Tibial artery (tissue), 4 donors: ENCODE data around the gene CA10.

Source experiments
- DNase-seq, 2 donors: peaks; one replicate each; pipeline ENCODE4 v3.0.0-alpha.2; 2019
- H3K27ac ChIP-seq, 2 donors: fragments of 200-600 bp; sonication (generic) in 1 of 2; 1 replicate in 1 of 2; 2 replicates in 1 of 2; pipeline ENCODE4 v1.5.1; 2018 to 2019; ENCODE audit warnings: mild to moderate bottlenecking in 1 of 2
- H3K27me3 ChIP-seq, 2 donors: fragments of 200-600 bp; sonication (generic) in 1 of 2; one replicate each; pipeline versions ENCODE4 v1.5.1 to v1.6.0; 2016 to 2019
- H3K36me3 ChIP-seq, 3 donors: fragments of 200-600 bp; sonication (generic) in 2 of 3; one replicate each; pipeline ENCODE4 v1.5.1; 2016 to 2019; ENCODE audit warnings: mild to moderate bottlenecking in 2 of 3
- H3K4me1 ChIP-seq, 4 donors: fragments of 200-600 bp; sonication (generic) in 2 of 4; 1 replicate in 3 of 4; 2 replicates in 1 of 4; pipeline ENCODE4 v1.5.1; 2016 to 2019
- H3K4me3 ChIP-seq, 2 donors: fragments of 200-600 bp; sonication (generic) in 1 of 2; 1 replicate in 1 of 2; 2 replicates in 1 of 2; pipeline ENCODE4 v1.5.1; 2018 to 2019; ENCODE audit warnings: mild to moderate bottlenecking in 2 of 2
- H3K9me3 ChIP-seq, 3 donors: fragments of 200-600 bp; sonication (generic) in 1 of 3; one replicate each; pipeline ENCODE4 v1.5.1; 2016 to 2019
- CTCF ChIP-seq, 2 experiments: fragments of 200-600 bp in 1 of 2; fragments of 450-650 bp in 1 of 2; IDR thresholded peaks; one replicate each; pipeline ENCODE4 v1.5.1; 2017 to 2019; ENCODE audit warnings: antibody characterized with exemption in 2 of 2, mild to moderate bottlenecking in 1 of 2, moderate library complexity in 1 of 2
- intact Hi-C: fragments of 100-400 bp; cut with DNase I; formaldehyde crosslinking; loops from one replicate; pipeline ENCODE4 v1.15.0; 2023; ENCODE audit warnings: low total_unique reads

The CA10 gene

GRCh38 chr17:51685287-51685909 is 473.1 kb downstream of the CA10 start:
- no peaks in the 10 kb centered on the region for H3K27me3 ChIP-seq
- intact Hi-C loops, result no loop called here
- no peak for TF ChIP-seq CTCF (IDR thresholded peaks at IDR 0.05)
- H3K4me1 ChIP-seq, result no peaks in the 10 kb centered on the region
- DNase-seq, result no peak
- no peak overlapping the region for H3K27ac ChIP-seq
- H3K9me3 ChIP-seq, result no peaks in the 10 kb centered on the region
- no peak overlapping the region for H3K4me3 ChIP-seq
- H3K36me3 ChIP-seq, result no peaks in the 10 kb centered on the region

DNA sequence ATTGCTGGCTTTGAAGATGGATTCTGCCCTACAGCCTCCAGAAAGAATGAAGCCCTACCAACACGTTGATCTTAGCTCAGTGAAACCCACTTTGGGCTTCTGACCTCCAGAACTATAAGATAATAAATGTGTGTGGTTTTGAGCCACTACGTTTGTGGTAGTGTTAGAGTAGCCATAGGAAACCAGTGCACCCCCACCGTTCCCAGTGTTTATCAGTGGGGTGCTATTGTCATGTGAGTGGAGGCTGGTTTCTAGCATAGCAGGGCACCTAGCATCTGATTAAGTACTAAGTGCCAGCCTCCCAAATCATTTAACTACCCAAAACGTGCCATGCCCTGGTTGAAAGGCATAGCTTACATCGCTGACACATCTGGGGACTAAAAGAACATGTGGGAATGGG is 474.3 kb downstream of the CA10 start:
- Histone ChIP-seq H3K27me3 (no peaks in the 10 kb centered on the region), H3K4me1 (no peaks in the 10 kb centered on the region), H3K4me3 (no peak overlapping the region), H3K9me3 (no peaks in the 10 kb centered on the region), H3K27ac (no peak overlapping the region), H3K36me3 (no peaks in the 10 kb centered on the region)
- no peak for DNase-seq
- intact Hi-C loops, result no loop called here
- TF ChIP-seq CTCF (IDR thresholded peaks at IDR 0.05), result no peak

- no peaks in the 10 kb centered on the region for H3K27me3 ChIP-seq
- H3K36me3 ChIP-seq, result no peaks in the 10 kb centered on the region
- DNase-seq, result no peak
- intact Hi-C loops, result no loop called here
- TF ChIP-seq CTCF (IDR thresholded peaks at IDR 0.05), result no peak
- H3K9me3 ChIP-seq, result no peaks in the 10 kb centered on the region
- no peak overlapping the region for H3K4me3 ChIP-seq
- H3K27ac ChIP-seq, result no peak overlapping the region
- no peaks in the 10 kb centered on the region for H3K4me1 ChIP-seq
Measured at GRCh38 chr17:51683291-51683690, 475.2 kb downstream of the CA10 start.

DNA sequence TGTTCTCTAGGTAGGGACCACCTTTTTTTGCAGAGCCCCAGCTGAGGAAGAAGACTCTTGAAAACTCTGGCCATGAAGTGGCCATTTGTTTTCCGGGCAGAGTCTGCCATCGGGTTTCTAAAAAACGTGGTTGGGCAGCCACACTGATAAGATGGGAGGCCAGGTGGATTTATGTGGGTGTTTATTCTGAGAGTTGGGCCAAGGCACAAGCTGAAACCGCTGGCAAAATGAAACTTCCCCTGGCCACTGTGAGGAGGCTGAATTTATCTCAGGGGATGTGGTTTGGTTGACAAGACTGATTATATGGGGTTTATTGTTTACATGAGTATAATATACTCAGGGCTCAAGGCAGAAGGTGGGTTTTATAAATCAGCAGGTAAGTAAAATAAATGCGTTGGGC is 476.4 kb downstream of the CA10 start:
- H3K9me3 ChIP-seq, result no peaks in the 10 kb centered on the region
- H3K27ac ChIP-seq, result no peak overlapping the region
- intact Hi-C loops, result no loop called here
- no peaks in the 10 kb centered on the region for H3K27me3 ChIP-seq
- no peaks in the 10 kb centered on the region for H3K36me3 ChIP-seq
- H3K4me3 ChIP-seq, result no peak overlapping the region
- no peak for DNase-seq
- no peak for TF ChIP-seq CTCF (IDR thresholded peaks at IDR 0.05)
- H3K4me1 ChIP-seq, result no peaks in the 10 kb centered on the region

DNA sequence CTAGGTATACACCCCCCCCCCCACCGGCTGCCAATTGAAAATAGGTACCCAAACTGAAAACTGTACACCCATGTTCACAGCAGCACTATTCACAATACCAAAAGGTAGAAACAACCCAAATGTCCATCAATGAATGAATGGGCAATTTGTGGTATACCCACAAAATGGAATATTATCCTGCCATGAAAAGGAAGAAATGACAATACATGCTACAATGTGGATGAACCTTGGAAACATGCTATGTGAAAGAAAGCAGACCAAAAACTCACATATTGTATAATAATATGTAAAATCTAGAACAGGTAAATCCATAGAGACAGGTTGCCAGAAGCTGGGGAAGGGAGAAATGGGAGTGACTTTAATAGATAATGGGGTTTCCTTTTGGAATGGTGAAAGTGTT is 480.6 kb downstream of the CA10 start:
- no peak for TF ChIP-seq CTCF (IDR thresholded peaks at IDR 0.05)

More for the DNA sequence above, 480.6 kb downstream of the CA10 start:
- intact Hi-C loops, result no loop called here
- no peak for DNase-seq
- H3K4me1 ChIP-seq, result no peaks in the 10 kb centered on the region
- H3K9me3 ChIP-seq, result no peaks in the 10 kb centered on the region
- no peak overlapping the region for H3K4me3 ChIP-seq
- no peaks in the 10 kb centered on the region for H3K36me3 ChIP-seq
- no peak overlapping the region for H3K27ac ChIP-seq
- H3K27me3 ChIP-seq, result no peaks in the 10 kb centered on the region
